ENCODE data around the gene LYRM9.

DNA sequence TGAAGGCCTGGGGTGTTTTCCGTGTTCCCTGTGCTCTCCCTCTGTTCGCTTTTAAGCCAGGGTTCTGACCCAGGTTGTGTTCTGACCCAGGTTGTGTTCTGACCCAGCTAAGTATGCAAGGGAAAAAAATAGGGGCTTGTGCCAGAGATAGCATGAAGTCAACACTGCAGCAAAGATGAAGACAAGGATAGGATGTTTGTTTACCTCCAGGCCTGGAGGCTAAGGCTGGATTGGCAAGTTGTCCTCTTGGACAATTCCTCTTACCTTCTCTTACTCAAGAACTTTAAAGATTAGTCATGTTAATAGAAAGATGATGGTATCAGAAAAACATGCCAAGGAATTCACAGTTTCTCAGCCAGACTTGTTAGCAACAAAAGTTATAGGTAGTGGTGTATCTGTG, 19.4 kb downstream of the LYRM9 start:
- TF ChIP-seq, protein P1, sequence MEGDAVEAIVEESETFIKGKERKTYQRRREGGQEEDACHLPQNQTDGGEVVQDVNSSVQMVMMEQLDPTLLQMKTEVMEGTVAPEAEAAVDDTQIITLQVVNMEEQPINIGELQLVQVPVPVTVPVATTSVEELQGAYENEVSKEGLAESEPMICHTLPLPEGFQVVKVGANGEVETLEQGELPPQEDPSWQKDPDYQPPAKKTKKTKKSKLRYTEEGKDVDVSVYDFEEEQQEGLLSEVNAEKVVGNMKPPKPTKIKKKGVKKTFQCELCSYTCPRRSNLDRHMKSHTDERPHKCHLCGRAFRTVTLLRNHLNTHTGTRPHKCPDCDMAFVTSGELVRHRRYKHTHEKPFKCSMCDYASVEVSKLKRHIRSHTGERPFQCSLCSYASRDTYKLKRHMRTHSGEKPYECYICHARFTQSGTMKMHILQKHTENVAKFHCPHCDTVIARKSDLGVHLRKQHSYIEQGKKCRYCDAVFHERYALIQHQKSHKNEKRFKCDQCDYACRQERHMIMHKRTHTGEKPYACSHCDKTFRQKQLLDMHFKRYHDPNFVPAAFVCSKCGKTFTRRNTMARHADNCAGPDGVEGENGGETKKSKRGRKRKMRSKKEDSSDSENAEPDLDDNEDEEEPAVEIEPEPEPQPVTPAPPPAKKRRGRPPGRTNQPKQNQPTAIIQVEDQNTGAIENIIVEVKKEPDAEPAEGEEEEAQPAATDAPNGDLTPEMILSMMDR (IDR thresholded peaks at IDR 0.05) = no peak
- no peak for TF ChIP-seq POLR2A (IDR thresholded peaks at IDR 0.05)
- no peak for TF ChIP-seq EP300 (IDR thresholded peaks at IDR 0.05)
- TF ChIP-seq POLR2AphosphoS5 (IDR thresholded peaks at IDR 0.05) = no peak
